Esophagus squamous epithelium (tissue), 4 donors: ENCODE results near the gene IMMP2L.

Source experiments
- POLR2A ChIP-seq, 4 donors: fragments of 450-650 bp; IDR thresholded peaks; one replicate each; pipeline ENCODE4 v1.6.1; 2017; ENCODE audit warnings: antibody characterized with exemption in 4 of 4, mild to moderate bottlenecking in 4 of 4, moderate library complexity in 3 of 4
- TF ChIP-seq, protein P1 (sequence below), 6 experiments: fragments of 450-650 bp in 4 of 6; fragments of 200-600 bp in 2 of 6; sonication (generic) in 2 of 6; IDR thresholded peaks; one replicate each; pipeline ENCODE4 v1.5.1; 2016 to 2019; ENCODE audit warnings: antibody characterized with exemption in 6 of 6, mild to moderate bottlenecking in 4 of 6, moderate library complexity in 4 of 6

GRCh38 chr7:110871856-110872255 lies 690.4 kb downstream of the IMMP2L start:
- TF ChIP-seq POLR2A (IDR thresholded peaks at IDR 0.05), result no peak
- TF ChIP-seq, protein P1, sequence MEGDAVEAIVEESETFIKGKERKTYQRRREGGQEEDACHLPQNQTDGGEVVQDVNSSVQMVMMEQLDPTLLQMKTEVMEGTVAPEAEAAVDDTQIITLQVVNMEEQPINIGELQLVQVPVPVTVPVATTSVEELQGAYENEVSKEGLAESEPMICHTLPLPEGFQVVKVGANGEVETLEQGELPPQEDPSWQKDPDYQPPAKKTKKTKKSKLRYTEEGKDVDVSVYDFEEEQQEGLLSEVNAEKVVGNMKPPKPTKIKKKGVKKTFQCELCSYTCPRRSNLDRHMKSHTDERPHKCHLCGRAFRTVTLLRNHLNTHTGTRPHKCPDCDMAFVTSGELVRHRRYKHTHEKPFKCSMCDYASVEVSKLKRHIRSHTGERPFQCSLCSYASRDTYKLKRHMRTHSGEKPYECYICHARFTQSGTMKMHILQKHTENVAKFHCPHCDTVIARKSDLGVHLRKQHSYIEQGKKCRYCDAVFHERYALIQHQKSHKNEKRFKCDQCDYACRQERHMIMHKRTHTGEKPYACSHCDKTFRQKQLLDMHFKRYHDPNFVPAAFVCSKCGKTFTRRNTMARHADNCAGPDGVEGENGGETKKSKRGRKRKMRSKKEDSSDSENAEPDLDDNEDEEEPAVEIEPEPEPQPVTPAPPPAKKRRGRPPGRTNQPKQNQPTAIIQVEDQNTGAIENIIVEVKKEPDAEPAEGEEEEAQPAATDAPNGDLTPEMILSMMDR (IDR thresholded peaks at IDR 0.05), result no peak
